Choroid plexus epithelial cell (primary cell): ENCODE measurements around the gene VPS9D1.
"Not testable (repeated sequence)": the region's sequence is repeated elsewhere in the genome, so short reads cannot be mapped to it uniquely, and the experiment has no call there.

Source experiments
- DNase-seq: peaks from one replicate; pipeline ENCODE4 v3.0.0-alpha.2; 2010; ENCODE audit warnings: low read depth
- H3K4me3 ChIP-seq: 2 replicates; pipeline ENCODE4 v1.5.1; 2011; ENCODE audit warnings: low read depth, mild to moderate bottlenecking, control low read depth, low read length, moderate library complexity
- CTCF ChIP-seq: conservative IDR thresholded peaks from 2 replicates; pipeline ENCODE4 v1.5.1; 2011; ENCODE audit warnings: low read depth, mild to moderate bottlenecking, control low read depth, inconsistent platforms, low read length, moderate library complexity

Gene VPS9D1

GRCh38 chr16:89691231-89691985 is 29.3 kb downstream of the VPS9D1 start:
- no peak for DNase-seq
- H3K4me3 ChIP-seq = no peak overlapping the region
- TF ChIP-seq CTCF = no peak

GRCh38 chr16:89690392-89690901 is 30.3 kb downstream of the VPS9D1 start:
- TF ChIP-seq CTCF = no peak
- DNase-seq = no peak
- no peak overlapping the region for H3K4me3 ChIP-seq

GRCh38 chr16:89689621-89690020 is 31.1 kb downstream of the VPS9D1 start:
- DNase-seq, H3K4me3 ChIP-seq: not testable (repeated sequence)

- H3K4me3 ChIP-seq = no peak overlapping the region
- DNase-seq = no peak
- TF ChIP-seq CTCF = no peak
Observed at GRCh38 chr16:89689142-89689541, 31.6 kb downstream of the VPS9D1 start.

GRCh38 chr16:89688395-89688794 is 32.3 kb downstream of the VPS9D1 start:
- DNase-seq = no peak
- TF ChIP-seq CTCF = no peak
- no peak overlapping the region for H3K4me3 ChIP-seq

GRCh38 chr16:89687092-89687940 is 33.4 kb downstream of the VPS9D1 start:
- DNase-seq = peak; percentile 63
- TF ChIP-seq CTCF = peak; percentile 21
- peak overlapping the region; percentile 95 for H3K4me3 ChIP-seq

GRCh38 chr16:89686520-89687091 is 34.1 kb downstream of the VPS9D1 start, which contains the start of gene CDK10:
CDK10 (plus strand) TSS chr16:89686689; CDS start chr16:89686711, 22 bp downstream.
- DNase-seq = peak; percentile 89
- TF ChIP-seq CTCF = no peak
- H3K4me3 ChIP-seq = peak within 1 kb of the TSS; percentile 95
